CD4-positive, alpha-beta T cell (primary cell): ENCODE measurements around the gene RHOF. TPM values are rescaled to one million over a fixed set of nuclear protein-coding genes. Genes with fewer than 3 reads are reported as not detected.

Source experiments
- ATAC-seq: fragments of 200-7000 bp; cut with Tn5 transposase; one replicate; pipeline ENCODE4 v1.10.0; 2022; ENCODE audit warnings: mild to moderate bottlenecking; ENCODE audit not compliant: poor library complexity
- CTCF ChIA-PET: fragments of 350-600 bp; sonication (Branson Sonifier 250); formaldehyde crosslinking; loops from one replicate; lab custom pipeline; 2021; ENCODE audit warnings: antibody characterized with exemption, inconsistent platforms; lab: Charles Lee
- POLR2A ChIA-PET: fragments of 350-600 bp; sonication (Branson Sonifier 250); formaldehyde crosslinking; loops from one replicate; lab custom pipeline; 2021; ENCODE audit warnings: antibody characterized with exemption, inconsistent platforms; lab: Charles Lee
- DNase-seq, 14 experiments: peaks; one replicate each; pipeline ENCODE4 v3.0.0-alpha.2; 2013 to 2020; ENCODE audit warnings: mixed read lengths in 2 of 14
- H3K27ac ChIP-seq, 2 donors: one replicate each; pipeline versions ENCODE4 v1.5.1 to v1.7.0; 2013; ENCODE audit warnings: low read length in 2 of 2, low read depth in 1 of 2, mild to moderate bottlenecking in 1 of 2
- H3K27me3 ChIP-seq, 2 experiments: 1 replicate in 1 of 2; 2 replicates in 1 of 2; pipeline versions ENCODE4 v1.6.1 to v1.7.0; 2013; ENCODE audit warnings: low read length in 2 of 2, control low read depth in 1 of 2, mild to moderate bottlenecking in 1 of 2, moderate library complexity in 1 of 2; ENCODE audit not compliant: insufficient read depth in 2 of 2, control insufficient read depth in 1 of 2
- H3K36me3 ChIP-seq: one replicate; pipeline ENCODE4 v1.6.1; 2013; ENCODE audit warnings: low read length, control low read depth; ENCODE audit not compliant: insufficient read depth
- H3K4me1 ChIP-seq: one replicate; pipeline ENCODE4 v1.6.1; 2013; ENCODE audit warnings: low read length, control low read depth; ENCODE audit not compliant: insufficient read depth
- H3K4me3 ChIP-seq: one replicate; pipeline ENCODE4 v1.5.1; 2013; ENCODE audit warnings: mild to moderate bottlenecking, low read length, moderate library complexity
- H3K9me3 ChIP-seq, 2 experiments: 1 replicate in 1 of 2; 2 replicates in 1 of 2; pipeline versions ENCODE4 v1.6.1 to v1.7.0; 2013; ENCODE audit warnings: low read length in 2 of 2, mild to moderate bottlenecking in 2 of 2, control low read depth in 1 of 2, moderate library complexity in 1 of 2; ENCODE audit not compliant: control insufficient read depth in 1 of 2, insufficient read depth in 1 of 2
- H3K27ac Mint-ChIP-seq: one replicate; pipeline ENCODE4 v1.8.0; 2020; ENCODE audit warnings: mixed read lengths
- H3K27me3 Mint-ChIP-seq: one replicate; pipeline ENCODE4 v1.8.0; 2021; ENCODE audit warnings: mixed read lengths
- H3K36me3 Mint-ChIP-seq: one replicate; pipeline ENCODE4 v1.8.0; 2021; ENCODE audit warnings: low read depth, mixed read lengths
- H3K4me1 Mint-ChIP-seq: one replicate; pipeline ENCODE4 v1.8.0; 2021; ENCODE audit warnings: low read depth, mixed read lengths
- H3K4me3 Mint-ChIP-seq: one replicate; pipeline ENCODE4 v1.8.0; 2020; ENCODE audit warnings: mild to moderate bottlenecking, mixed read lengths
- H3K9me3 Mint-ChIP-seq: one replicate; pipeline ENCODE4 v1.8.0; 2020; ENCODE audit warnings: mixed read lengths
- intact Hi-C, 2 experiments: fragments of 100-400 bp; cut with DNase I in 1 of 2; cut with micrococcal nuclease in 1 of 2; formaldehyde crosslinking; loops; one replicate each; pipeline versions ENCODE4 v1.15.1 to v1.9.0; 2023 to 2025; cut with DNase I, micrococcal nuclease
- total RNA-seq, 174 experiments: library from RNA in 2 of 174; stranded (reverse) in 2 of 174; gene quantifications; one replicate each; pipeline ENCODE4 v1.2.3 and lab custom pipeline; 2021 to 2026
- TF ChIP-seq, protein P1 (sequence below): fragments of 200-600 bp; IDR thresholded peaks from one replicate; pipeline ENCODE4 v1.8.0; 2022; ENCODE audit warnings: antibody characterized with exemption, mild to moderate bottlenecking

Gene RHOF
- total RNA-seq, 2 experiments from 2014 or later: 155 to 164 TPM

DNA sequence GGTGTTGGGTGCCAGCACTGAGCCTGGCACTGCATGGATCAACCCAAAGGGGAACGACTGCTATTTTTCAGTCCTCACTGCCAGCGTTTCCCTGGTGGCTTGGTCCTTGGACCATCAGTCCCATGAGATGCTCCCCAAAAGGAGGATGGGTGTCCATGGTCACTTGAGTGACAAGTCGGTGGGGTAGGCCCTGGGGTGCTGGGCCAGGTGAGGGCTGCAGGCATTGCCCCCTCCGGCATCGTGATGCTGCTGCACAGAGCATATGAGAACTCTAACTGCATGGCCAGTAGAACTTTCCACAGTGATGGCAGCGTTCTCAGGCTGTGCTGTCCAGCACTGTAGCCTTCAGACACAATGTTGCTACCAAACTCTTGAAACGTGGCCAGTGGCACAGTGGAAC, 26.6 kb upstream of the RHOF start:
- Histone ChIP-seq H3K36me3 (peaks cover 85% of the 10 kb centered on the region), H3K9me3 (no peaks in the 10 kb centered on the region)
- CTCF ChIA-PET: interaction anchor here (2.9 kb wide), 1 partner anchor 26 kb away, joined by 11 read pairs; no protein-coding TSS in a partner anchor

DNA sequence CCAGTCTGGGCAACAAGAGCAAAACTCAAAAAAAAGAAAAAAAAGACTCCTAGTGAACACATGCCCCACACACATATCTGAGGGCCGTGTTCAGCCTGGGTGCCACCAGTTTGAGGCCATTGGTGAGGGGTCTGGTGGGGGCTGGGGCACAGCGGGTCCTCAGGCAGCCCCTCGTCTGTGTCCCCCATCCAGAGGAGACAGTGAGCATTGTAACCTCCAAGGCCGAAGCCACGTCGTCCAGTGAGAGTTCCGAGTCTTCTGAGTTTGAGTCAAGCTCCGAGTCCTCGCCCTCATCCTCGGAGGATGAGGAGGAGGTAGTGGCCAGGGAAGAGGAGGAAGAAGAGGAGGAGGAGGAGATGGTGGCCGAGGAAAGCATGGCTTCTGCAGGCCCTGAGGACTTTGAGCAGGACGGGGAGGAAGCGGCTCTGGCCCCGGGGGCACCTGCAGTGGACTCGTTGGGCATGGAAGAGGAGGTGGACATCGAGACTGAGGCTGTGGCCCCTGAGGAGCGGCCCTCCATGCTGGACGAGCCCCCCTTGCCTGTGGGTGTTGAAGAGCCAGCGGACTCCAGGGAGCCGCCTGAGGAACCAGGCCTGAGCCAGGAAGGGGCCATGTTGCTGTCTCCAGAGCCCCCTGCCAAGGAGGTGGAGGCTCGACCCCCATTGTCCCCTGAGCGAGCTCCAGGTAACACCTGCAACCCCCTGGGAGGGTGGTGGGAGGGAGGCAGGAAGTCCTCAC, 25.9 kb upstream of the RHOF start:
- Histone ChIP-seq H3K36me3 (peaks cover 85% of the 10 kb centered on the region), H3K27me3 (no peaks in the 10 kb centered on the region), H3K4me3 (no peak overlapping the region), H3K4me1 (peaks cover 6% of the 10 kb centered on the region), H3K9me3 (no peaks in the 10 kb centered on the region), H3K27ac (no peak overlapping the region)
- H3K4me3 Mint-ChIP-seq: no peak overlapping the region
- H3K4me1 Mint-ChIP-seq: peaks cover 13% of the 10 kb centered on the region
- TF ChIP-seq, protein P1, sequence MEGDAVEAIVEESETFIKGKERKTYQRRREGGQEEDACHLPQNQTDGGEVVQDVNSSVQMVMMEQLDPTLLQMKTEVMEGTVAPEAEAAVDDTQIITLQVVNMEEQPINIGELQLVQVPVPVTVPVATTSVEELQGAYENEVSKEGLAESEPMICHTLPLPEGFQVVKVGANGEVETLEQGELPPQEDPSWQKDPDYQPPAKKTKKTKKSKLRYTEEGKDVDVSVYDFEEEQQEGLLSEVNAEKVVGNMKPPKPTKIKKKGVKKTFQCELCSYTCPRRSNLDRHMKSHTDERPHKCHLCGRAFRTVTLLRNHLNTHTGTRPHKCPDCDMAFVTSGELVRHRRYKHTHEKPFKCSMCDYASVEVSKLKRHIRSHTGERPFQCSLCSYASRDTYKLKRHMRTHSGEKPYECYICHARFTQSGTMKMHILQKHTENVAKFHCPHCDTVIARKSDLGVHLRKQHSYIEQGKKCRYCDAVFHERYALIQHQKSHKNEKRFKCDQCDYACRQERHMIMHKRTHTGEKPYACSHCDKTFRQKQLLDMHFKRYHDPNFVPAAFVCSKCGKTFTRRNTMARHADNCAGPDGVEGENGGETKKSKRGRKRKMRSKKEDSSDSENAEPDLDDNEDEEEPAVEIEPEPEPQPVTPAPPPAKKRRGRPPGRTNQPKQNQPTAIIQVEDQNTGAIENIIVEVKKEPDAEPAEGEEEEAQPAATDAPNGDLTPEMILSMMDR: no peak
- intact Hi-C loops: loop anchor here in 1 of 2 experiments (5.0 kb wide), 1 partner anchor 68 kb away; the partner anchor contains the start of gene PSMD9
- no peak overlapping the region for H3K27ac Mint-ChIP-seq
- ATAC-seq (no peak), DNase-seq (no peak)
- H3K36me3 Mint-ChIP-seq: peaks cover 81% of the 10 kb centered on the region
- ChIA-PET CTCF (interaction anchor here (1.3 kb wide), 1 partner anchor 25 kb away, joined by 6 read pairs; no protein-coding TSS in a partner anchor), POLR2A (interaction anchor here (34.6 kb wide), 1 partner anchor 31 kb away, joined by 1869 read pairs; the partner anchor contains the start of genes RHOF and SETD1B)
- H3K9me3 Mint-ChIP-seq: no peaks in the 10 kb centered on the region
- H3K27me3 Mint-ChIP-seq: no peaks in the 10 kb centered on the region

More for the DNA sequence above, 26.6 kb upstream of the RHOF start:
- Histone ChIP-seq H3K27me3 (no peaks in the 10 kb centered on the region), H3K4me3 (no peak overlapping the region), H3K27ac (no peak overlapping the region), H3K4me1 (no peaks in the 10 kb centered on the region)
- H3K27me3 Mint-ChIP-seq: no peaks in the 10 kb centered on the region
- peaks cover 12% of the 10 kb centered on the region for H3K4me1 Mint-ChIP-seq
- peaks cover 81% of the 10 kb centered on the region for H3K36me3 Mint-ChIP-seq
- no peaks in the 10 kb centered on the region for H3K9me3 Mint-ChIP-seq
- H3K4me3 Mint-ChIP-seq: no peak overlapping the region
- POLR2A ChIA-PET: interaction anchor here (34.6 kb wide), 1 partner anchor 32 kb away, joined by 1869 read pairs; the partner anchor contains the start of genes RHOF and SETD1B
- intact Hi-C loops: loop anchor here in 1 of 2 experiments (5.0 kb wide), 1 partner anchor 33 kb away; no protein-coding TSS in a partner anchor
- TF ChIP-seq, protein P1: no peak
- DNase-seq (no peak), ATAC-seq (no peak)
- no peak overlapping the region for H3K27ac Mint-ChIP-seq

DNA sequence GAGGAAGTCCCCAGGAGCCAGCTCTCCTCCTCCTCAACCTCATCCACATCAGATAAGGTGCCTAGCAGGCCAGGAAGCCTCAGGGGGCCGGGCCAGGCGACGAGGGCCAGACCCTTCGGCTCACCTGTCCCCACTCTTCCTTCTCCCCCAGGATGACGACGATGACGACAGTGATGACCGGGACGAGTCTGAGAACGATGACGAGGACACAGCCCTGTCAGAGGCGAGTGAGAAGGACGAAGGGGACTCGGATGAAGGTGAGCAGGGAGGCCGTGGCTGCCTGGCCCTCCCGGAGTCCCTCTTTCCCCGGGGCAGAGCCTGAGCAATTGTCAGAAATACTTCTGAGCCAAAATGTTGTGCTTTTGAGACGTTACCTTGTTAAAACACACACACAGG, 24.2 kb upstream of the RHOF start:
- H3K27ac Mint-ChIP-seq: no peak overlapping the region
- intact Hi-C loops: loop anchor here in 1 of 2 experiments (5.0 kb wide), 1 partner anchor 70 kb away; the partner anchor contains the start of gene PSMD9

More for the DNA sequence above, 24.2 kb upstream of the RHOF start:
- Mint-ChIP-seq H3K4me1 (peaks cover 25% of the 10 kb centered on the region), H3K36me3 (peaks cover 83% of the 10 kb centered on the region), H3K4me3 (no peak overlapping the region), H3K27me3 (no peaks in the 10 kb centered on the region), H3K9me3 (no peaks in the 10 kb centered on the region)
- H3K27ac ChIP-seq: no peak overlapping the region
- no peaks in the 10 kb centered on the region for H3K27me3 ChIP-seq
- DNase-seq: no peak
- CTCF ChIA-PET: interaction anchor here (16.5 kb wide), 1 partner anchor 22 kb away, joined by 746 read pairs; the partner anchor contains the start of gene RHOF
- peaks cover 21% of the 10 kb centered on the region for H3K4me1 ChIP-seq
- no peak for ATAC-seq
- no peaks in the 10 kb centered on the region for H3K9me3 ChIP-seq
- H3K4me3 ChIP-seq: no peak overlapping the region
- TF ChIP-seq, protein P1: no peak
- POLR2A ChIA-PET: interaction anchor here (34.6 kb wide), 1 partner anchor 30 kb away, joined by 1869 read pairs; the partner anchor contains the start of genes RHOF and SETD1B
- peaks cover 86% of the 10 kb centered on the region for H3K36me3 ChIP-seq
